ENCODE results near the gene BRAF.
"Not testable (repeated sequence)": the region's sequence is repeated elsewhere in the genome, so short reads cannot be mapped to it uniquely, and the experiment has no call there.

Gene BRAF

DNA sequence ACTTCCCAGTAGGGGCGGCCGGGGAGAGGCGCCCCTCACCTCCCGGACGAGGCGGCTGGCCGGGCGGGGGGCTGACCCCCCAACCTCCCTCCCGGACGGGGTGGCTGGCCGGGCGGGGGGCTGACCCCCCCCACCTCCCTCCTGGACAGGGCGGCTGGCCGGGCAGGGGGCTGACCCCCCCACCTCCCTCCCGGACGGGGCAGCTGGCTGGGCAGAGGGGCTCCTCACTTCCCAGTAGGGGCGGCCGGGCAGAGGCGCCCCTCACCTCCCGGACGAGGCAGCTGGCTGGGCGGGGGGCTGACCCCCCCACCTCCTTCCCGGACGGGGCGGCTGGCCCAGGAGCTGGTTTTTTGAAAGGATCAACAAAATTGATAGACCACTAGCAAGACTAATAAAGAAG lies 161.6 kb downstream of the BRAF start:
- DNase-seq = not testable (repeated sequence)

DNA sequence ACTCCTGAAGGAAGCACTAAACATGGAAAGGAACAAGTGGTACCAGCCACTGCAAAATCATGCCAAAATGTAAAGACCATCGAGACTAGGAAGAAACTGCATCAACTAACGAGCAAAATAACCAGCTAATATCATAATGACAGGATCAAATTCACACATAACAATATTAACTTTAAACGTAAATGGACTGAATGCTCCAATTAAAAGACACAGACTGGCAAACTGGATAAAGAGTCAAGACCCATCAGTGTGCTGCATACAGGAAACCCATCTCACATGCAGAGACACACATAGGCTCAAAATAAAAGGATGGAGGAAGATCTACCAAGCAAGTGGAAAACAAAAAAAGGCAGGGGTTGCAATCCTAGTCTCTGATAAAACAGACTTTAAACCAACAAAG lies 163.4 kb downstream of the BRAF start:
- not testable (repeated sequence) for DNase-seq

DNA sequence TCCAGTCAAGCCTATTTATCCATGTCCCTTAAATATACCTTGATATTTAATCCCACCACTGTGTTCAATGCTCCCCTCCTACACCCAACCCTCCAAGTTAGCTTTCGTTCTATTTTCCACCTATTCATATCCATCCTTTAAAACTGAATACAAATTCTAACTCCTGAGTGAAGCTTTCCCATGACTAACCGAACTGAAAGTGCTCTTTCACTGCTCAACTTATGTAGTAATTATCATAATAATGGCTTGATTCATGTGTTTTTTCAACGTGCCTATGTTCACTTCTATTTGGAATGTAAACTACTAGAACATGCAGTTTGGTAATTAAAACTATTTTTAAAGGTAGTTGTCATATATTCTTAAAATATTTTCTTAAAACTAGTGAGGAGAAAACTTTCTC lies 170.2 kb downstream of the BRAF start:
- DNase-seq = no peak

DNA sequence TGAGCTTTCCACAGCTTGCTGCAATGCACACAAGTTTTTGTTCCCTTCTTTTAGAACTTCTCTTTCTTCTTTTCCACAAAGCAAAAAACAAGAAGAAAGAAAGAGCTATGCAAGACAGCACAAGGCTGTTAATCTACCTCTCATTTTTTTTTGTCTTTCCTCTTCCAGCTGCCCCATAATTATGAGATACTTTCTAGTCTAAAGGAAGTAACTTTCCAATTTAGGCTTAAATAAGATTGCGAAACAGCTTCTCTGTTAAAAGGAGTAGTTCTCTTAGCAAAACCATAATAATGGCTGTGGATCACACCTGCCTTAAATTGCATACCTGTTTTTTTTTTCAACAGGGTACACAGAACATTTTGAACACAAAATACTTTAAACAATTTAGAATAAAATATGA lies 172.2 kb downstream of the BRAF start:
- no peak for DNase-seq

DNA sequence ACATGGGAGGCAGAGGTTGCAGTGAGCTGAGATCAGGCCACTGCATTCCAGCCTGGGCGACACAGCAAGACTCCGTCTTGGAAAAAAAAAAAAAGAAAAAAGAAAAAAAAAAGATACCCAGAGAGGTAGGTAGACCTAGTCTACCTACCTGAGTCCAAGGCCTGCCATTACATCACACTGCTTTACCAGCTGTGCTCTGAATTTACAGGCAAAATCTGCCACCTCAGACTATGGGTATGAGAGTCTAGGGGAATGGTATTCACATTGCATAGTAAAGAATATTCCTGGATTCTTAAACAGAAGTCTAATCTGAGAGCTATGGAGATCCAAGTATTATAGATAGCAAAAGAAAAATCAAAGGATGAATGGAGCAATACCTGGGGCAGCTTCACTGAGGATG lies 178.0 kb downstream of the BRAF start:
- no peak for DNase-seq

DNA sequence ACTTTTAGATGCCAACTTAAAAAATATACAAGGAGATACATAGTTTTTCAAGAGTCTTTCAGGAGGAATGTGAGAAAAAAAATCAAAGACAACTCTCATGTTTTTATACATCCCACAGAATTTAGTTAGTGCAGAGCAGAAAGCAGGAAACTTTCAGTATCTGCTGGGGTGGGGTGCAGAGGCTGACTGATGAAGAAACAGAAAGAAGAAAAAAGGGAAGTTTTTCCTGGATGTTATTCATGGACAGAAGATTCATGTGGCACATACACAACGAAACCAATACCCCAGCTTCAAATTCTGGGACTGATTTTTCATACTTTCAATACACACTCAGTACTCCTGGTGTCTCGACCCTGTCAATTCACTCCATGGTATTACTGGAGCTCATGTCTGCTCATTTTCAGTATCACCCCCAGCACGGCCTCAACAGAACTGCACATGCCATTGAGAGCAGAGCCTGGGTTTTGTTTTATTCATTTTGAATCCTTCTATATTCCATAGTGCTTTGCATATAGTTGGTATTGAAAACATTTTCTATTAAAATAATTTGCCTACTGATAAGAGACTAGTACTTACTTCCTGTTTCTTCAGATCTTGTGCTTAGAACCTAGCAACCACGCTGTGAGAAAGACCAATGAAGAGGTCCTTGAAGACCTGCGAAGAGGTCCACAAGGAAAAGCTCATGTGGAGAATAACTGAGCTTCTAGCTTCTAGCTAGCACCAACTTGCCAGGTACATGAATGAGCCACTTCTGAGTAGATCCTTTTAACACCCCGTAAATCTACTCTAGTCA lies 179.3 kb downstream of the BRAF start:
- DNase-seq = no peak

DNA sequence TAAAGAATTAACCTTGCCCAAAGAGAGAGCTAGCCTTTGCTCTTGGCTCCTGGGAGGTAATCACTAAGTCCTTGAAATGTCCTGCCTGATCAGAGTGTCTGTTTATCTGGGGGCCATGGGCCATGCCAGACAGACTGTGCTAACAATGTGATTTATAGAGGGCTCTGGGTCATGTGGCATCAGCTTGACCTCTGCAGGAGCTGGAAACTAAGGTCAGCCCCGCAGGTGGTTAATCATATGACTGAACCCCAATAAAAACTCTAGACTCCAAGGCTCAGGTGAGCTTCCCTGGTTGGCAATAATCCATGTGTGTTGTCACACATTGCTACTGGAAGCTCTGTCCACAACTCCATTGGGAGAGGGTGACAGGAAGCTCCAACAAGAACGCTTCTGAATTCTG lies 180.7 kb downstream of the BRAF start:
- DNase-seq = no peak

DNA sequence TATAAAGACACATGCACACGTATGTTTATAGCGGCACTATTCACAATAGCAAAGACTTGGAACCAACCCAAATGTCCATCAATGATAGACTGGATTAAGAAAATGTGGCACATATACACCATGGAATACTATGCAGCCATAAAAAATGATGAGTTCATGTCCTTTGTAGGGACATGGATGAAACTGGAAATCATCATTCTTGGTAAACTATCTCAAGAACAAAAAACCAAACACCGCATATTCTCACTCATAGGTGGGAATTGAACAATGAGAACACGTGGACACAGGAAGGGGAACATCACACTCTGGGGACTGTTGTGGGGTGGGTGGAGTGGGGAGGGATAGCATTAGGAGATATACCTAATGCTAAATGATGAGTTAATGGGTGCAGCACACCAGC lies 181.5 kb downstream of the BRAF start:
- not testable (repeated sequence) for DNase-seq

DNA sequence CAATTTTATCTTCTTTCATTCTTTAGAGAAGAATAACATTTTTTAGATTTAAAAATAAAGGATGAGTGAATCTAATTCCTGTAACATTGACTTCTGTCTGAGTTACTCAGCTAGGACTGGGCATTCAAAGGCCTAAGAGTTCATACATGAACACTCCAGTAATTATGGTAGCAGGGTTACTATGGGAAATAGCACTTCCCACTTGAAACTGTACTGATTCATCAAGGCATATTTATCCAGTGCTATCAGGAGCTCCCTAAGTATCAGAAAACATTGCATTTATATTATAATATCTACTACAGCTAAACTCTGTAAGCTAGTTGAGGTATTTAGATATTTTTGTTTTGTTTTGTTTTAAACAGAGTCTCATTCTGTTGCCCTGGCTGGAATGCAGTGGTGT lies 186.4 kb downstream of the BRAF start:
- DNase-seq = no peak

DNA sequence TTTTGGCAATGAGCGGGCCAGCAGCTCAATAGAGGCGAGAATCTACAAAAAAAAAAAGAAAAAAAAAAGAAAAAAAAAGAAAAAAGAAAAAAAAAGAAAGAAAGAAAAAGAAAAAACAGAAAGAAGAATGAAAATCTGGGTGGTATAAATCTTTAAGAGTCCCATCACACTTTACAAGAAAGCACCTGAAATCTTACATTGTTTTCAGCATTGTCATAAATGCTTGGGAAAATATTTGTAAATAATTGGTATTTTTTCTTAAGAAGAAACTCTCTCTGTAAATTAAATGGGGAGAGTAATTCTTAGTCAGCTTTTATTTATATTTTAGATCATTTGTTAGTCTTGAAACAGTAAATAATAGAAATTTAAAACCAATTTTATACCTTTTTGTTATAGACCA lies 190.0 kb downstream of the BRAF start:
- no peak for DNase-seq

DNA sequence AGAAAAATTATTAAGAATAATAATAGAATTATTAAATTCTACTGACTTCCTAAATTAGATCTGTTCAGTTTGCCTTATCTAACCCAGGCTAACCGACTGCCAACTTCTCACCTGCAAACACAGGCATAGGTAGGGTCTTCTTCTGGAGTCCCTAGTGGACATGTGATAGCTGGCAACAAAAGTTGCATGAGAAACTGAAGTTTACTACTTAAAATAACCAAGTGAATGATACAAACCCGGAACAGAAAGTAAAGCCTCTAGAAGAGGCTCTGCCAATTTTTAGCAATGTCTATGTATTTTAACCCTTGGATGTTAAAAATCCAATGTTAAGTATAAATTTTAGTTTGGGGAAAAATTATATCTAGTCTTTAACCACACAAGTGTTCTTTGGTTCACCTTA lies 190.6 kb downstream of the BRAF start:
- DNase-seq = no peak

DNA sequence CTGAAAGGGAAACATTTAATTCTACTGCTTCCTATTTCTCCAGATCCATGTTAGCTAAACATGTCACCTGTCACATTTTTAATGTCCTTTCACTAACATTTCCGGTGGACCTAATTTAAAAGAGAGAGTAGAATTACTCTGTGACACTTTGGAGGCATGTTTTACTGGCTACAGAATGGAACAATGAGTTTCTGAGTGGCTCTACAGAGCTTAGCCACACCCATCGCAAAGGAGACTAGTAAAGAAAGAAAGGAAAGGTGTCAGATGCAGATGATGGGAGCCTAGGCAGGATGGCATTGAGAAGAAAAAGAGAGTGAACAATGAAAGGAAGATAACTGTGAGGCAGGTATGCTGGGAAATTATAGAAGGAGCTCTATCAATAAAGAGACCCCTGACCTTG lies 192.3 kb downstream of the BRAF start:
- DNase-seq = no peak

DNA sequence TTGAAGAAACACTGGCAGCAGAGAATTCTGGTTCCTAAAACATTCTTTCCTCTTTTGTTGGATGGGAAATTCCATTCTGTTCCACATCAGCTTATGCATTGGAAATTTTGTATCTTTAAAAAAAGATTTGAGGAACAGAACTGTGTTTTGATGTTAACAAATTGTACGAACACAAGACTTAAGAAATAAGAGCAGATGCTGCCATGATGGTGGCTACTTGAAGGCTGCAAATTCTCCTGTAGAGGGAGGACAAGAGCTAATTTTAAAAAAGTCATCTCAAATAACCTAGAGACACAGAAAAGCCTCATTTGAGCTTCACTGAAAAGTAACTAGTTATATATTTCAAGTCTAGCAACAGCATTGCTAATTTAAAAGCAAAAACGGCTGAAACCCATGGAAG lies 198.4 kb downstream of the BRAF start:
- DNase-seq = peak in 1 of 2 experiments; percentile 2

DNA sequence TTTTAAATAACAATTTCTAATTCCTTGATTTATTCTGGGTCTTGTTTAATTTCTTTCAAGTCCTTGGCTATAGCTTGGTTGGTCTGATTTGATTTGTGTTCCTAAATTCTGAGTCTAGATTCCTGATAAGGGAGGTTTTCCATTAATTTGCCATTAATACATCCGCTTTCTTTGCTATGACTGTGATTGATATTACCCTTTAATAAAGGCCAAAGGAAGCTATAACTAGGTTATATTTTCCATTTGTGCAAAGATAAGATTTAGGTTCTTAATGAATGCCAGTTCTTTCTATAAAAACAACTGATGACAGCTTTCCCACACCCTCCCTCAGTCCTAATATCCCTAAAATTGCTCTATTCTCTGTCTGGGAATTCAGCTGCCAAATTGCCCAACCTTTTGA lies 200.0 kb downstream of the BRAF start:
- no peak for DNase-seq

DNA sequence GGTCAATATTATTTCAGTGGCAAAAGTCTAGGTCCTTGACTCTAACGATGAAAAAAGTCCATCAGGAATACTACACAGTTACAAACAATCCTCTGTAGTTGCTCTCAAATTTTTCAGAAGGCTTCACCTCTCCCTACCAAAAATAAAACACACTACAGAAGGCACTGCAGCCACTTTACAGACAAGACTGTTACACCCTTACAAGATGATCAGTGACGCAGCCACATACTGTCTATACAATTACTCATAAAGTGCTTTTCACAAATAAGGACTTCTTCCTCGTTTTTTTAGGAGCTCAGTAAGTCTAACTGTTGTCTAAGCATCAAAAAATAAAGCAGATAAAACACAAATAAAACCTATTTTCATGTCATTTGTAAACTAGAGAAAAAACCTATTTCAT lies 201.2 kb downstream of the BRAF start:
- no peak for DNase-seq

DNA sequence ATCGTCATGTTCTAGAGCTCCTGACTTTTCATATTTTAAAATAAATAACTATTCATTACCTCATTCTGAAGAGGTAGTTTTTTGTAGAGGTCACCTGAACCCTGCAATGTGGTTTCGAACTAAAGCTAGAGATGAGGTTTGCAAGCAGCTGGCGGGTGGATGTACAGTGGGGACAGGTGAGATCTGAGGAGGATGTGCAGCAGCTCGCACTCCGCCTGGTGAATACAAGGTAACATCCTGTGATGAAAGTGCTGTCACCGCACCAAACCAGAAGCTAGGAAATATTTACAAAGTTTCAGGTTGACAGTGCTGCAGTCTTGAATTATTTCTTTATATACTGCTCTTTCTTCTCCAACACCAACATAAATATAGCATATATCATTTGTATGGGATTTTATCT lies 201.7 kb downstream of the BRAF start:
- no peak for DNase-seq

DNA sequence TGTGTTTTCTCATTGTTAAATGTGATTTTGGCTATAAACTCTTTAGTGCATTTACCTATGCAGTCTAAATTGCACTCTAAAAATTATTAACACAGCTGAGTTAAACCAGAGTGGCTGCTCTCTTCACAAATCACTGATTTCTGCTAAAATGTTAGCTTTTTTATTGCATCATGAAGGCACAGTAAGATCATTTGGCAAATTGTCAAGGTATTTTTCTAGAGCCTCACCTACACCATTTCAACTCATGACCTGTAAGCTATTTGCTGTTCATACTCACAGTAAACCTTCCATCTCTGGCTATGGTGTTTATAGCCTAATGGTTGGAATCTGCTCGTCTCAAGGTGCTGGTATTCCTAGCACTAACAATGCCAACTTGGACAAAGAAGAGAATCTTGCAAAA lies 202.5 kb downstream of the BRAF start:
- no peak for DNase-seq

DNA sequence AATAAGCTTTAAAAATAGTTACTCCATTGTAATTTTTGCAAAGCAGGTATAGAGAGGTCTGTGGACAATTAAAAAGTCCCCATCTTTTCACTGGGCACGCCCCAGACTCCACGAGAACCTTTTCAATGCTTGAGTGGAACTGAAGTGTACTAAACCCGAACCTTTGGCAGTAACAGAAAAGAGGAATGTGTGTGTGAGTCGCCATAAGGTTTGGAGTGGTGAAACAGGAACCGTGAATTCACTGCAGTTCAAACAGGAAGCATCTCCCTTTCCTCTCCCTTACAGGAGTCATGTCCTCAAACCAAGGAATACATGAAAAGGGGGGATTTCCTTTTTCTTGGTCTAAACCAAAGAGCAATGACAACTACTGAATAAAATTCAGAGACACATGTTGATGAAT lies 205.0 kb downstream of the BRAF start:
- no peak for DNase-seq

DNA sequence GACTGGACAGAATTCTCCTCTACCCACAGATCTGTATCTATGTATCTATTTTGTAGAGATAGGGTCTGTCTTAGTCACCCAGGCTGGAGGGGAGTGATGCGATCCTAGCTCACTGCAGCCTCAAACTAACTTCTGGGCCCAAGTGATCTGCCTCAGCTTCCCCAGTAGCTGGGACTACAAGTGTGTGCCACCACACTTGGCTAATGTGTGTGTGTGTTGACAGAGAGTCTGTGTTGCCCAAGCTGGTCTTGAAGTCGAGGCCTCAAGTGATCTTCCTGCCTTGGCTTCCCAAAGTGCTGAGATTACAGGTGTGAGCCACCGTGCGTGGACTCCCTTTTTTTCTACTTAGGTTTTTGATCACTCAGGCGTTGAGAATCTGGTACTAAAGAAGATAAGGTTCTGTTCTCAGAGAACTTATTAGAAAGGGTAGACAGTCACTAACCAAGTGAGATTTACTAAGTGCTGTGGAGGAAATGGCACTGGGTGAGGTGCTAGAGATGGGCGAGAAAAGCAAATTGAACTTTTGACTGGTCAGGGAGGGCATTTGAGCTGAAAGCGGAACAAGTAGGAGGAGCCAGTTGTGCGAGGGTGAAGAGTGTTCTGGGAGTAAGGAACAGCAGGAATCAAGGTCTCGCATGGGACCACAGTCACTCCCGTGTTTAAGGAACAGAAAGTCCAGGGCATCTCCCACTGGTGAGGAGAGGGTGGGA lies 210.2 kb downstream of the BRAF start:
- no peak for DNase-seq

DNA sequence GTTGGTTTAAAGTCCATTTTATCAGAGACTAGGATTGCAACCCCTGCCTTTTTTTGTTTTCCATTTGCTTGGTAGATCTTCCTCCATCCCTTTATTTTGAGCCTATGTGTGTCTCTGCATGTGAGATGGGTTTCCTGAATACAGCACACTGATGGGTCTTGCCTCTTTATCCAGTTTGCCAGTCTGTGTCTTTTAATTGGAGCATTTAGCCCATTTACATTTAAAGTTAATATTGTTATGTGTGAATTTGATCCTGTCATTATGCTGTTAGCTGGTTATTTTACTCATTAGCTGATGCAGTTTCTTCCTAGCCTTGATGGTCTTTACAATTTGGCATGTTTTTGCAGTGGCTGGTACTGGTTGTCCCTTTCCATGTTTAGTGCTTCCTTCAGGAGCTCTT lies 212.3 kb downstream of the BRAF start:
- DNase-seq = not testable (repeated sequence)

DNA sequence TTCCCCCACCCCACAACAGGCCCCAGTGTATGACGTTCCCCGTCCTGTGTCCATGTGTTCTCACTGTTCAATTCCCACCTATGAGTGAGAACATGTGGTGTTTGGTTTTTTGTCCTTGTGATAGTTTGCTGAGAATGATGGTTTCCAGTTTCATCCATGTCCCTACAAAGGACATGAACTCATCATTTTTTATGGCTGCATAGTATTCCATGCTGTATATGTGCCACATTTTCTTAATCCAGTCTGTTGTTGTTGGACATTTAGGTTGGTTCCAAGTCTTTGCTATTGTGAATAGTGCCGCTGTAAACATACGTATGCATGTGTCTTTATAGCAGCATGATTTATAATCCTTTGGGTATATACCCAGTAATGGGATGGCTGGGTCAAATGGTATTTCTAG lies 216.0 kb downstream of the BRAF start:
- DNase-seq = not testable (repeated sequence)

DNA sequence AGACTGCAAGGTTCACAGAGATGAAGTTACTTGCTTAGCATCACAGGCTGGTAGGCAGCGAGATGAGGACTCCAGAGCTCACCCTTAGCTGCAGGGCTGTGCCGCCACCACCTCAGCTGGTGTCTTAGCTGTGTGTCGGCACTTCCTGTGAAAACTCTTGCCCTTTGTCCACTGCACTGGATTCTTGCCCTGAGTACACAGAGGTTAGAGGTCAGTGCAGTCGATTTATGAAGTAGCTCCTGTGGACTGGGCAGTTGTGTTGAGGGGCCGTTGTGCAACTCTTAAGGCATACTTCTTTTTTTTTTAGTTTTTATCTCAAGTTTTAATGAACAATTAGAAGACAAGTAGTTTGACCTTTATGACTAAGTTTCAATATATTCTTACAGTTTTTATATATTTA lies 217.6 kb downstream of the BRAF start:
- no peak for DNase-seq

DNA sequence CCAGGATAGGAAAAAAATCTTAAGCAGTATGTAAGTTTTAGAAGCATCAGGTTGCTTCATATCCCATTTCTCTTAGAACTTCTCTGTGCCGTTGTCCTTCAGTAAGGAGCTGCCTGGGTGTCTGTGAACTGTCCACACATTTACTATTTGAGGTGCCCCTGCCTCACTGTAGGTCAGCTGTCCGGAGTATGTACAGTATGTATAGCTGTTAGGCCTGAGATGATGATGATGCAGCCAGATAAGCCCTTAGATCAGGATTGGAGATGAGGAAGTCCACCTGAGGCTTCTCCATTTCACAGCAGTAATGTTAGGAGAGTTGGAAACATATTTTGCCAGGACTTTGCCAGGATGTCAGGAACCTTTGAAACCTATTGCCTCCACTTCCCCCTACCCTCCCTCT lies 220.5 kb downstream of the BRAF start:
- DNase-seq = no peak

DNA sequence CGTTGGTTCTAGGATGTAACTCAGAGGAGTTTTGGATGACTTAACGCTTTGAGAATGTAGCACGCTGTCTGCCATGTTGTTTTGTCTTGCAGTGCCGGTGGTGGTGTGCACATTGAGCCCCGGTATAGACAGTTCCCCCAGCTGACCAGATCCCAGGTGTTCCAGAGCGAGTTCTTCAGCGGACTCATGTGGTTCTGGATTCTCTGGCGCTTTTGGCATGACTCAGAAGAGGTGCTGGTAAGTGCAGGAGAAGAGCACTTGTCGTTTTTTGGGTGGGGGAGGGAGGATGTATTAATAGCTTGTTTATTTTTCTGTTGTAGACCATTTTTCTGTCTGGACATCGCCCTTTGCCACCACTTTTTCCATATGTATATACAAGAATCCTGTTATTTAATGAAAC lies 222.0 kb downstream of the BRAF start:
- no peak for DNase-seq

DNA sequence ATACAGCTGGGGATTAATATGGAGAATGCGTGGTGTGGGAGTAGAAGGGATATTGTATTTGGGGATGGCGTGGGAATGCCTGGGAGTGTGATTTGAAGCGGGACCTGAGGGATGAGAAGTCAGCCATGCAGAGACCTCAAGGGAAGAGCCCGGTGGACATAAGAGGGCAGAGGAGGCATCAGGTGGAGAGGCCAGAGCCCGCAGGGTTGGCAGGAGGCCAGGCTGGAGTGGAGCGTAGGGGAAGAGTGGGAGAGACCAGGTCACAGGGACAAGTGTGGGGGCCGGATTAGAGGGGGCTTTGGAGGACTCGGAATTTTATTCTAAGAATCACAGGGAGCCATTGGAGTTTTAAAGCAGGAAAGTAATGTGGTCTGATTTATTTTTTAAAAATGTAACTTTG lies 226.3 kb downstream of the BRAF start:
- no peak for DNase-seq

Data from NCI-H446 (cell line).